HCT116 (cell line): ENCODE results near the gene ZFPL1. TPM values are rescaled to one million over a fixed set of nuclear protein-coding genes. Genes with fewer than 3 reads are reported as not detected.

Source experiments
- ATAC-seq: fragments of 200-7000 bp; cut with Tn5 transposase; 2 replicates; pipeline ENCODE4 v1.9.1; 2020; ENCODE audit warnings: mild to moderate bottlenecking, moderate library complexity
- BruUV-seq: library from RNA; stranded (reverse); fragments of 400-500 nt; replicated peaks from 2 replicates; lab custom pipeline; 2021; lab: Mats Ljungman, UMichigan
- CTCF ChIA-PET: fragments of 300-600 bp; sonication (Branson Sonifier 250); formaldehyde crosslinking; loops from one replicate; lab custom pipeline; 2021; ENCODE audit warnings: antibody characterized with exemption; lab: Charles Lee
- POLR2A ChIA-PET: fragments of 300-600, 350-600 bp; sonication (Branson Sonifier 250); formaldehyde crosslinking; loops from one replicate; lab custom pipeline; 2021; ENCODE audit warnings: antibody characterized with exemption; lab: Charles Lee
- RAD21 ChIA-PET, 2 experiments: fragments of 300-600 bp; sonication (Branson Sonifier 250); formaldehyde crosslinking; loops; one replicate each; lab custom pipeline; 2023; ENCODE audit warnings: low total read pairs in 2 of 2; ENCODE audit not compliant: uncharacterized antibody in 2 of 2, unreplicated experiment in 2 of 2, low non-redundant PET in 1 of 2; lab: Charles Lee
- DNase-seq: peaks from one replicate; pipeline ENCODE4 v3.0.0-alpha.2; 2010; ENCODE audit warnings: low read depth, low spot score
- H2AFZ ChIP-seq: fragments of 200-600 bp; shearing (Covaris generic), sonication (generic); 2 replicates; pipeline ENCODE4 v1.6.1; 2017; ENCODE audit warnings: low read depth, mixed run types, mixed read lengths, antibody characterized with exemption, low read length; ENCODE audit not compliant: poor library complexity, severe bottlenecking
- H3K27ac ChIP-seq: 2 replicates; pipeline ENCODE4 v1.5.1; 2012; ENCODE audit warnings: low read depth, low read length
- H3K27me3 ChIP-seq: fragments of 200-600 bp; sonication (generic); 2 replicates; pipeline ENCODE4 v1.6.1; 2016; ENCODE audit warnings: mixed run types, low read length, mixed read lengths; ENCODE audit not compliant: insufficient read depth
- H3K36me3 ChIP-seq, 2 experiments: fragments of 200-500 bp in 1 of 2; fragments of 200-600 bp in 1 of 2; sonication (Bioruptor generic) in 1 of 2; sonication (generic) in 1 of 2; 2 replicates each; pipeline versions ENCODE4 v1.5.1 to v1.6.1; 2014 to 2016; ENCODE audit warnings: low read length in 2 of 2, inconsistent platforms in 1 of 2, mixed read lengths in 1 of 2, mixed run types in 1 of 2; ENCODE audit not compliant: insufficient read depth in 2 of 2, control insufficient read depth in 1 of 2
- H3K4me1 ChIP-seq, 2 experiments: fragments of 200-600 bp in 1 of 2; sonication (generic) in 1 of 2; 2 replicates each; pipeline versions ENCODE4 v1.5.1 to v1.6.1; 2012 to 2017; ENCODE audit warnings: low read length in 2 of 2, inconsistent platforms in 1 of 2, mild to moderate bottlenecking in 1 of 2, mixed read lengths in 1 of 2, mixed run types in 1 of 2, moderate library complexity in 1 of 2; ENCODE audit not compliant: insufficient read depth in 2 of 2, control insufficient read depth in 1 of 2
- H3K4me2 ChIP-seq: fragments of 200-600 bp; sonication (generic); 2 replicates; pipeline ENCODE4 v1.6.1; 2017; ENCODE audit warnings: mixed run types, low read length, mixed read lengths
- H3K4me3 ChIP-seq, 2 experiments: fragments of 200-600 bp in 1 of 2; sonication (generic) in 1 of 2; replicated peaks in 1 of 2; 2 replicates each; pipeline ENCODE4 v1.5.1; 2011 to 2016; ENCODE audit warnings: low read length in 2 of 2, control low read depth in 1 of 2, low read depth in 1 of 2, mild to moderate bottlenecking in 1 of 2, mixed read lengths in 1 of 2, mixed run types in 1 of 2
- H3K79me2 ChIP-seq: fragments of 200-600 bp; sonication (generic); 2 replicates; pipeline ENCODE4 v1.6.1; 2017; ENCODE audit warnings: mild to moderate bottlenecking, mixed run types, low read length, moderate library complexity, mixed read lengths; ENCODE audit not compliant: insufficient read depth
- H3K9ac ChIP-seq: fragments of 200-600 bp; sonication (generic); 2 replicates; pipeline ENCODE4 v1.6.1; 2016; ENCODE audit warnings: low read length, mixed read lengths
- H3K9me2 ChIP-seq: fragments of 200-600 bp; sonication (generic), shearing (Covaris generic); 2 replicates; pipeline ENCODE4 v1.6.1; 2017; ENCODE audit warnings: mixed run types, mild to moderate bottlenecking, moderate library complexity; ENCODE audit not compliant: insufficient read depth
- H3K9me3 ChIP-seq, 2 experiments: fragments of 200-500 bp in 1 of 2; fragments of 200-600 bp in 1 of 2; sonication (Bioruptor generic) in 1 of 2; sonication (generic) in 1 of 2; 2 replicates each; pipeline ENCODE4 v1.6.1; 2014 to 2017; ENCODE audit warnings: low read length in 2 of 2, mixed read lengths in 2 of 2, inconsistent platforms in 1 of 2, low read depth in 1 of 2, mild to moderate bottlenecking in 1 of 2, mixed run types in 1 of 2, moderate library complexity in 1 of 2; ENCODE audit not compliant: control insufficient read depth in 1 of 2, insufficient read depth in 1 of 2
- H4K20me1 ChIP-seq: fragments of 200-600 bp; sonication (generic), shearing (Covaris generic); 2 replicates; pipeline ENCODE4 v1.6.1; 2017; ENCODE audit warnings: mixed run types, mild to moderate bottlenecking, moderate library complexity; ENCODE audit not compliant: insufficient read depth
- ATF3 ChIP-seq: IDR thresholded peaks from 2 replicates; pipeline ENCODE4 v1.6.1; 2012
- CBX3 ChIP-seq: IDR thresholded peaks from 2 replicates; pipeline ENCODE4 v1.6.1; 2012; ENCODE audit warnings: low read depth
- CEBPB ChIP-seq: IDR thresholded peaks from 2 replicates; pipeline ENCODE4 v1.6.1; 2012; ENCODE audit warnings: low read depth
- EGR1 ChIP-seq: IDR thresholded peaks from 2 replicates; pipeline ENCODE4 v1.6.1; 2012; ENCODE audit warnings: low read depth
- ELF1 ChIP-seq: IDR thresholded peaks from 2 replicates; pipeline ENCODE4 v1.6.1; 2012; ENCODE audit warnings: low read depth, borderline replicate concordance
- EZH2 ChIP-seq: fragments of 200-600 bp; sonication (generic); IDR thresholded peaks from 2 replicates; pipeline ENCODE4 v1.6.1; 2017; ENCODE audit warnings: antibody characterized with exemption, mixed run types
- EZH2phosphoT487 ChIP-seq: fragments of 200-600 bp; IDR thresholded peaks from 2 replicates; pipeline ENCODE4 v1.6.1; 2018; ENCODE audit warnings: antibody characterized with exemption, borderline replicate concordance
- JUND ChIP-seq: IDR thresholded peaks from 2 replicates; pipeline ENCODE4 v1.6.1; 2012
- MAX ChIP-seq: IDR thresholded peaks from 2 replicates; pipeline ENCODE4 v1.6.1; 2012
- POLR2A ChIP-seq: IDR thresholded peaks from 2 replicates; pipeline ENCODE4 v1.7.0; 2011; ENCODE audit warnings: borderline replicate concordance; ENCODE audit not compliant: insufficient read depth, insufficient read length; ENCODE audit errors: extremely low read depth
- POLR2AphosphoS5 ChIP-seq: IDR thresholded peaks from 2 replicates; pipeline ENCODE4 v1.6.1; 2011; ENCODE audit warnings: mild to moderate bottlenecking, low read depth, low read length, moderate library complexity
- REST ChIP-seq: IDR thresholded peaks from 2 replicates; pipeline ENCODE4 v1.6.1; 2012; ENCODE audit warnings: low read depth
- SIN3A ChIP-seq: IDR thresholded peaks from 2 replicates; pipeline ENCODE4 v1.6.1; 2012; ENCODE audit warnings: low read depth
- TCF7L2 ChIP-seq: IDR thresholded peaks from 2 replicates; pipeline ENCODE4 v1.7.0; 2011; ENCODE audit warnings: borderline replicate concordance, inconsistent platforms; ENCODE audit not compliant: insufficient read depth, insufficient read length; ENCODE audit errors: extremely low read depth
- YY1 ChIP-seq: IDR thresholded peaks from 2 replicates; pipeline ENCODE4 v1.6.1; 2011; ENCODE audit warnings: low read length, low read depth, moderate library complexity, mild to moderate bottlenecking; ENCODE audit not compliant: insufficient replicate concordance; ENCODE audit errors: extremely low read depth
- ZFX ChIP-seq: fragments of 450-650 bp; IDR thresholded peaks from 2 replicates; pipeline ENCODE4 v1.6.1; 2017
- ZNF274 ChIP-seq: fragments of 200-500 bp; sonication (Bioruptor generic); IDR thresholded peaks from 2 replicates; pipeline ENCODE4 v1.6.1; 2014; ENCODE audit warnings: mild to moderate bottlenecking, low read depth, low read length, inconsistent platforms
- intact Hi-C: fragments of 100-400 bp; cut with micrococcal nuclease; formaldehyde crosslinking; loops from 2 replicates; pipeline ENCODE4 v1.10.0; 2022
- total RNA-seq: library from RNA; stranded (reverse); gene quantifications from one replicate; pipeline ENCODE4 v1.2.1, GENCODE V29; 2021; ENCODE audit not compliant: unreplicated experiment
- TF ChIP-seq, protein P1 (sequence below): IDR thresholded peaks from 2 replicates; pipeline ENCODE4 v1.6.1; 2011; ENCODE audit warnings: mild to moderate bottlenecking, low read length, moderate library complexity; ENCODE audit not compliant: insufficient replicate concordance; ENCODE audit errors: extremely low read depth
- TF ChIP-seq, protein P2 (sequence below), 3 experiments: fragments of 200-600 bp in 1 of 3; sonication (generic) in 1 of 3; IDR thresholded peaks in 2 of 3; conservative IDR thresholded peaks in 1 of 3; 2 replicates each; pipeline ENCODE4 v1.5.1; 2012 to 2017; ENCODE audit warnings: low read depth in 2 of 3, low read length in 2 of 3, antibody characterized with exemption in 1 of 3, borderline replicate concordance in 1 of 3, control low read depth in 1 of 3, mild to moderate bottlenecking in 1 of 3, mixed read lengths in 1 of 3, mixed run types in 1 of 3, moderate library complexity in 1 of 3; ENCODE audit not compliant: insufficient read depth in 1 of 3

Gene ZFPL1
- total RNA-seq, 1 experiment from 2014 or later: 35.3 TPM

DNA sequence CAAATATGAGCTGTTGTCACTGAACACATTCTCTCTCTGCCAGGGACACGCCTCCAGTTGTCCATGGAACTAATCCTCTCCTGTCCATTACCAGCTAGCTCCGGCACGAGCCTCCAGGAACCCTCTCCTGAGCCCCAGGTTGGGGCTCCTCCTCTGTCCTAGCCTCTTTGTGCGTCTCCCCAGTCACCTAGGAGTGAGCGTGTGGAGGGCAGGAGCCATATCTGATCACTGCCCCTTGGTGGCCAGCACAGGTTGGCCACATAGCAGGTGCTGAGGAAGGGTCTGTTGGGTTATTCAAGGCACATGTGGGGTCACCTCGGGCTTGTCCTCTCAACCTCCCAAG is 47.8 kb downstream of the ZFPL1 start:
- Histone ChIP-seq H3K36me3 (peaks cover 21 to 44% of the 10 kb centered on the region in 2 experiments; a peak in 3 of 4 replicates), H3K9me2 (no peaks in the 10 kb centered on the region), H3K4me1 (peaks cover 9 to 28% of the 10 kb centered on the region in 2 experiments; a peak in 3 of 4 replicates), H2AFZ (no peak overlapping the region), H4K20me1 (no peaks in the 10 kb centered on the region), H3K79me2 (peaks cover 27% of the 10 kb centered on the region), H3K4me3 (no peak overlapping the region), H3K4me2 (no peak overlapping the region), H3K9me3 (no peaks in the 10 kb centered on the region), H3K27ac (no peak overlapping the region), H3K27me3 (no peaks in the 10 kb centered on the region), H3K9ac (no peak overlapping the region)
- ATAC-seq (no peak), DNase-seq (no peak)
- TF ChIP-seq YY1 (no peak), SIN3A (no peak), ELF1 (no peak), CEBPB (no peak), REST (no peak), TCF7L2 (no peak), EGR1 (no peak), ZNF274 (no peak), EZH2phosphoT487 (no peak), ATF3 (no peak), MAX (no peak), JUND (no peak), CBX3 (no peak), POLR2A (no peak), ZFX (no peak), POLR2AphosphoS5 (no peak), EZH2 (no peak)
- TF ChIP-seq, protein P1, sequence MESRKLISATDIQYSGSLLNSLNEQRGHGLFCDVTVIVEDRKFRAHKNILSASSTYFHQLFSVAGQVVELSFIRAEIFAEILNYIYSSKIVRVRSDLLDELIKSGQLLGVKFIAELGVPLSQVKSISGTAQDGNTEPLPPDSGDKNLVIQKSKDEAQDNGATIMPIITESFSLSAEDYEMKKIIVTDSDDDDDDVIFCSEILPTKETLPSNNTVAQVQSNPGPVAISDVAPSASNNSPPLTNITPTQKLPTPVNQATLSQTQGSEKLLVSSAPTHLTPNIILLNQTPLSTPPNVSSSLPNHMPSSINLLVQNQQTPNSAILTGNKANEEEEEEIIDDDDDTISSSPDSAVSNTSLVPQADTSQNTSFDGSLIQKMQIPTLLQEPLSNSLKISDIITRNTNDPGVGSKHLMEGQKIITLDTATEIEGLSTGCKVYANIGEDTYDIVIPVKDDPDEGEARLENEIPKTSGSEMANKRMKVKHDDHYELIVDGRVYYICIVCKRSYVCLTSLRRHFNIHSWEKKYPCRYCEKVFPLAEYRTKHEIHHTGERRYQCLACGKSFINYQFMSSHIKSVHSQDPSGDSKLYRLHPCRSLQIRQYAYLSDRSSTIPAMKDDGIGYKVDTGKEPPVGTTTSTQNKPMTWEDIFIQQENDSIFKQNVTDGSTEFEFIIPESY: no peak
- TF ChIP-seq, protein P2, sequence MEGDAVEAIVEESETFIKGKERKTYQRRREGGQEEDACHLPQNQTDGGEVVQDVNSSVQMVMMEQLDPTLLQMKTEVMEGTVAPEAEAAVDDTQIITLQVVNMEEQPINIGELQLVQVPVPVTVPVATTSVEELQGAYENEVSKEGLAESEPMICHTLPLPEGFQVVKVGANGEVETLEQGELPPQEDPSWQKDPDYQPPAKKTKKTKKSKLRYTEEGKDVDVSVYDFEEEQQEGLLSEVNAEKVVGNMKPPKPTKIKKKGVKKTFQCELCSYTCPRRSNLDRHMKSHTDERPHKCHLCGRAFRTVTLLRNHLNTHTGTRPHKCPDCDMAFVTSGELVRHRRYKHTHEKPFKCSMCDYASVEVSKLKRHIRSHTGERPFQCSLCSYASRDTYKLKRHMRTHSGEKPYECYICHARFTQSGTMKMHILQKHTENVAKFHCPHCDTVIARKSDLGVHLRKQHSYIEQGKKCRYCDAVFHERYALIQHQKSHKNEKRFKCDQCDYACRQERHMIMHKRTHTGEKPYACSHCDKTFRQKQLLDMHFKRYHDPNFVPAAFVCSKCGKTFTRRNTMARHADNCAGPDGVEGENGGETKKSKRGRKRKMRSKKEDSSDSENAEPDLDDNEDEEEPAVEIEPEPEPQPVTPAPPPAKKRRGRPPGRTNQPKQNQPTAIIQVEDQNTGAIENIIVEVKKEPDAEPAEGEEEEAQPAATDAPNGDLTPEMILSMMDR (IDR thresholded peaks at IDR 0.05 in 2 of 3, conservative IDR thresholded peaks at IDR 0.05 in 1 of 3; ENCODE audit: borderline replicate concordance in 1 of 3, insufficient read depth in 1 of 3, low read depth in 2 of 3, low read length in 2 of 3): no peak
- BruUV-seq: no TSS peak
- intact Hi-C loops: no loop called here
- ChIA-PET POLR2A (interaction anchor here (2.1 kb wide), 1 partner anchor 10 kb away, joined by 12 read pairs; the partner anchor contains the start of genes FAU and MRPL49), RAD21 (no interaction called here), CTCF (no interaction called here)
